Measurements from ENCODE around the gene EIPR1. TPM values are rescaled to one million over a fixed set of nuclear protein-coding genes. Genes with fewer than 3 reads are reported as not detected.

The EIPR1 gene
- total and polyA plus RNA-seq, 2 donors (not counting 3 experiments of a cell fraction or from before 2014, with no cell fraction given), result 30.8 to 57.3 TPM

- H3K36me3 ChIP-seq (ENCODE audit: control insufficient read depth in 2 of 2, extremely low read depth in 1 of 2, insufficient read depth in 2 of 2, low read length in 2 of 2), result no peaks in the 10 kb centered on the region
- H3K79me2 ChIP-seq (ENCODE audit: control insufficient read depth, insufficient read depth, low read length), result no peaks in the 10 kb centered on the region
- H3K9me3 ChIP-seq (replicated peaks; ENCODE audit: control insufficient read depth, insufficient read depth, low read length), result no peaks in the 10 kb centered on the region
- intact Hi-C loops (cut with micrococcal nuclease), result no loop called here
- no peaks in the 10 kb centered on the region for H3K27me3 ChIP-seq (ENCODE audit: control insufficient read depth in 2 of 2, insufficient read depth in 2 of 2, low read length in 2 of 2)
- ChIA-PET CTCF (no interaction called here), POLR2A (no interaction called here)
- dilution Hi-C loops (cut with MboI; ENCODE audit: extremely low pct_ligation_motif_present, low sequenced_read_pairs), result no loop called here
- no peaks in the 10 kb centered on the region for H3K9me1 ChIP-seq (replicated peaks; ENCODE audit: control insufficient read depth, extremely low read depth, insufficient read depth, low read length)
- H2AFZ ChIP-seq (ENCODE audit: low read depth, low read length), result no peak overlapping the region
- H3K4me3 ChIP-seq (replicated peaks in 1 of 3; ENCODE audit: insufficient read depth in 1 of 3, low read depth in 1 of 3, low read length in 3 of 3), result no peak overlapping the region
- FAIRE-seq (no peak), DNase-seq (ENCODE audit: low read depth, low spot score) (no peak)
- no peak overlapping the region for H3K4me2 ChIP-seq (ENCODE audit: insufficient read depth, low read length)
- H4K20me1 ChIP-seq (replicated peaks; ENCODE audit: control insufficient read depth, extremely low read depth, insufficient read depth, low read length), result no peaks in the 10 kb centered on the region
- no peak overlapping the region for H3K9ac ChIP-seq (replicated peaks; ENCODE audit: extremely low read depth, insufficient read depth, low read length)
- no peaks in the 10 kb centered on the region for H3K4me1 ChIP-seq (ENCODE audit: control insufficient read depth, extremely low read depth, insufficient read depth, low read length)
- BruUV-seq (replicated peaks), result no TSS peak
- no peak for TF ChIP-seq POLR2A (IDR thresholded peaks at IDR 0.05; ENCODE audit: low read depth, low read length)
- no peak for TF ChIP-seq GATA2 (IDR thresholded peaks at IDR 0.05; ENCODE audit: insufficient read depth, insufficient read length, low read depth, low read length)
- no peak for TF ChIP-seq CTCF (IDR thresholded peaks at IDR 0.05; ENCODE audit: extremely low read depth in 1 of 2, insufficient read depth in 1 of 2, low read depth in 1 of 2, low read length in 2 of 2)
- TF ChIP-seq MAX (IDR thresholded peaks at IDR 0.05; ENCODE audit: insufficient read depth, insufficient read length), result no peak
- TF ChIP-seq EZH2 (IDR thresholded peaks at IDR 0.05; ENCODE audit: borderline replicate concordance, low read depth, low read length, severe bottlenecking), result no peak
- no peak for TF ChIP-seq JUN (IDR thresholded peaks at IDR 0.05; ENCODE audit: borderline replicate concordance, insufficient read depth, insufficient read length, low read depth)
- no peak for TF ChIP-seq FOS (IDR thresholded peaks at IDR 0.05; ENCODE audit: borderline replicate concordance, insufficient read depth, low read length)
- no peak for TF ChIP-seq MYC (IDR thresholded peaks at IDR 0.05; ENCODE audit: low read depth, low read length)
- no peak for TF ChIP-seq POLR2AphosphoS5 (IDR thresholded peaks at IDR 0.05; ENCODE audit: insufficient read depth, low read depth, low read length)
- no peak overlapping the region for H3K27ac ChIP-seq (ENCODE audit: insufficient read depth, low read depth, low read length)
Observed at GRCh38 chr2:3290655-3291054, 87.0 kb downstream of the EIPR1 start.
